Forelimb muscle (tissue), 1 donor: ENCODE results near the gene P2RY6. TPM values are rescaled to one million over a fixed set of nuclear protein-coding genes. Genes with fewer than 3 reads are reported as not detected.

Experiments
- DNase-seq: peaks from one replicate; pipeline ENCODE4 v3.0.0-alpha.2; 2013; ENCODE audit warnings: low read depth
- polyA plus RNA-seq: library from polyadenylated mRNA; unstranded; fragments of 120-200 nt; gene quantifications from one replicate; pipeline ENCODE4 v1.2.1, GENCODE V29; 2013; ENCODE audit not compliant: insufficient read length

Gene P2RY6
- polyA plus RNA-seq, 1 donor = 1.7 TPM

DNA sequence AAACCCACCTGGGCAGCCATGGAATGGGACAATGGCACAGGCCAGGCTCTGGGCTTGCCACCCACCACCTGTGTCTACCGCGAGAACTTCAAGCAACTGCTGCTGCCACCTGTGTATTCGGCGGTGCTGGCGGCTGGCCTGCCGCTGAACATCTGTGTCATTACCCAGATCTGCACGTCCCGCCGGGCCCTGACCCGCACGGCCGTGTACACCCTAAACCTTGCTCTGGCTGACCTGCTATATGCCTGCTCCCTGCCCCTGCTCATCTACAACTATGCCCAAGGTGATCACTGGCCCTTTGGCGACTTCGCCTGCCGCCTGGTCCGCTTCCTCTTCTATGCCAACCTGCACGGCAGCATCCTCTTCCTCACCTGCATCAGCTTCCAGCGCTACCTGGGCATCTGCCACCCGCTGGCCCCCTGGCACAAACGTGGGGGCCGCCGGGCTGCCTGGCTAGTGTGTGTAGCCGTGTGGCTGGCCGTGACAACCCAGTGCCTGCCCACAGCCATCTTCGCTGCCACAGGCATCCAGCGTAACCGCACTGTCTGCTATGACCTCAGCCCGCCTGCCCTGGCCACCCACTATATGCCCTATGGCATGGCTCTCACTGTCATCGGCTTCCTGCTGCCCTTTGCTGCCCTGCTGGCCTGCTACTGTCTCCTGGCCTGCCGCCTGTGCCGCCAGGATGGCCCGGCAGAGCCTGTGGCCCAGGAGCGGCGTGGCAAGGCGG lies 24.5 kb downstream of the P2RY6 start:
- DNase-seq = no peak

DNA sequence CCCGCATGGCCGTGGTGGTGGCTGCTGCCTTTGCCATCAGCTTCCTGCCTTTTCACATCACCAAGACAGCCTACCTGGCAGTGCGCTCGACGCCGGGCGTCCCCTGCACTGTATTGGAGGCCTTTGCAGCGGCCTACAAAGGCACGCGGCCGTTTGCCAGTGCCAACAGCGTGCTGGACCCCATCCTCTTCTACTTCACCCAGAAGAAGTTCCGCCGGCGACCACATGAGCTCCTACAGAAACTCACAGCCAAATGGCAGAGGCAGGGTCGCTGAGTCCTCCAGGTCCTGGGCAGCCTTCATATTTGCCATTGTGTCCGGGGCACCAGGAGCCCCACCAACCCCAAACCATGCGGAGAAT lies 25.1 kb downstream of the P2RY6 start:
- no peak for DNase-seq

DNA sequence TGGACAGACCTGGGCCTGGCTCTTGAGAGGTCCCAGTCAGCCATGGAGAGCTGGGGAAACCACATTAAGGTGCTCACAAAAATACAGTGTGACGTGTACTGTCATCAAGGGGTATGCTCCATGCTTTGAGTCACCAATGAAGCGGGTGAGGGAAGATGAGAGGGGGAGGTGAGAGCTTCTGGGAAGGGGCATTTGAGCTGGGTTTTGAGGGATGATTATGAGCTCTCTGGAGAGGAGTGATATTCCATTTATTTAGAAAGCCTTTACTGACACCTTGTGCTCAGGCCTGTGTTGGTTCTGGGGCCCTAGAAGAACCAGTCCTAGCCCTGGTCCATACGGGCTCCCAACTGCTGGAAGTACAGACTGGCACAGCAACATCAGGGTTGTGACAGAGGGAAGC lies 25.6 kb downstream of the P2RY6 start:
- DNase-seq = no peak

GRCh38 chr11:73298233-73298632 lies 26.1 kb downstream of the P2RY6 start:
- DNase-seq = no peak

GRCh38 chr11:73299751-73300150 lies 27.6 kb downstream of the P2RY6 start:
- DNase-seq = no peak

DNA sequence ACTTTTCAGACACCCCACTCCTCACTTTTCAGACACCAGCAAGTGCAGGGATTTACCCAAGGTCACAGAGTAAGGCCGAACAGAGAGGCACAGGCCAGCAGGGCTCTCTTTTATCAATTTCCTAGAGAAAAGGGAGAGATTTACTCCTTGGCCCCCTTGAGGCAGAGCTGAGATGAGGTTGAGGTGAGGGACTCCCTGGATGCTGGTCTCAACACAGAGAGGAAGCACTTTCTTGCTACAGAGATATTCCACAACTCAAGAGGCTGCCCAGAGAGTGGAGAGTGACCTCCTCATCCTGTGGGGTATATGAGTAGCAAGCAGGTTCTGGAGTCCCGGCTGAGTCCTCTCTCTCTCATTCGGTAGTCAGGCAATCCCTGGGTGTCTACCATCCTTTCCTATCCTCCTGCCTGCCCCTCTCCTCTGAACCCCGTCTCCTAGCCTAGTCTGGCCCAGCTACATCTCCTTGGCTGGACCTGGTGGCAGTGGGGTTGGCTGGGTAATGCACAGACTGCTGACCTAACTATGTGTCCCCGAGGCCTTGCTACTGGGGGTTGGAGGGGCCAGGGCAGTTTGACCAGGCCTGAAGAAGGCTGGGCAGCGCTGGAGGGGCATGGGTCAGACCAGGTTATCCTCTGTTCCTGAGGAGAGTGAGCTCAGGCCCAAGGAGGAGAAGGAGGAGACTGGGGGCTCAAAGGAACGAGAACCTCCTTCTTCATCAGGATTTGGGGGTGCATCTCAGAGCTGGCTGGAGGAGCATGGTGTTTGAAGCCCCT lies 34.1 kb downstream of the P2RY6 start:
- no peak for DNase-seq

GRCh38 chr11:73306977-73307322 lies 34.8 kb downstream of the P2RY6 start:
- no peak for DNase-seq

GRCh38 chr11:73307323-73308002 lies 35.3 kb downstream of the P2RY6 start:
- peak; percentile 87 for DNase-seq

GRCh38 chr11:73308003-73308960 lies 36.1 kb downstream of the P2RY6 start, which contains the start of gene ARHGEF17:
TSS of gene ARHGEF17 (plus strand) at chr11:73308276. CDS start at chr11:73308639, 363 bp downstream.
- DNase-seq = peak; percentile 55

DNA sequence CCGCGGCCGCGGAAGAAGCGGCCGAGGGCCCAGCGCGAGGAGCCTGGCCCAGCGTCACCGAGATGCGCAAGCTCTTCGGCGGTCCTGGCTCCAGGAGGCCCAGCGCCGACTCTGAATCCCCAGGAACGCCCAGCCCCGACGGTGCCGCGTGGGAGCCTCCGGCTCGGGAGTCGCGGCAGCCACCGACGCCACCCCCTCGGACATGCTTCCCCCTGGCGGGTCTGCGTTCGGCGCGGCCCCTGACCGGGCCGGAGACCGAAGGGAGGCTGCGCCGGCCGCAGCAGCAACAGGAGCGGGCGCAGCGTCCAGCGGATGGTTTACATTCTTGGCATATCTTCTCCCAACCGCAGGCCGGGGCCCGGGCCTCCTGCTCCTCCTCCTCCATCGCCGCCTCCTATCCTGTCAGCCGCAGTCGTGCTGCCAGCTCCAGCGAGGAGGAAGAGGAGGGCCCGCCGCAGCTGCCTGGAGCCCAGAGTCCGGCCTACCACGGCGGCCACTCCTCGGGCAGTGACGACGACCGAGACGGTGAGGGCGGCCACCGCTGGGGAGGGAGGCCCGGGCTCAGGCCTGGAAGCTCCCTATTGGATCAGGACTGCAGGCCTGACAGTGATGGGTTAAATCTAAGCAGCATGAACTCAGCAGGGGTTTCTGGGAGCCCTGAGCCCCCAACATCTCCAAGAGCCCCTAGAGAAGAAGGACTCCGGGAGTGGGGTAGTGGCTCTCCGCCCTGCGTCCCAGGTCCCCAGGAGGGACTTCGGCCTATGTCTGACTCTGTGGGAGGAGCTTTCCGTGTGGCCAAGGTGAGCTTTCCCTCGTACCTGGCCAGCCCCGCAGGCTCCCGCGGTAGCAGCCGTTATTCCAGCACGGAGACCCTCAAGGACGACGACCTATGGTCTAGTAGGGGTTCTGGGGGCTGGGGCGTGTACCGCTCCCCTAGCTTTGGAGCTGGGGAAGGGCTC lies 37.1 kb downstream of the P2RY6 start:
- peak; percentile 57 for DNase-seq

- DNase-seq = no peak
Observed at GRCh38 chr11:73310076-73310475, 37.9 kb downstream of the P2RY6 start.

- no peak for DNase-seq
Observed at GRCh38 chr11:73310661-73311393, 38.7 kb downstream of the P2RY6 start.

GRCh38 chr11:73311394-73311869 lies 39.3 kb downstream of the P2RY6 start:
- DNase-seq = no peak

DNA sequence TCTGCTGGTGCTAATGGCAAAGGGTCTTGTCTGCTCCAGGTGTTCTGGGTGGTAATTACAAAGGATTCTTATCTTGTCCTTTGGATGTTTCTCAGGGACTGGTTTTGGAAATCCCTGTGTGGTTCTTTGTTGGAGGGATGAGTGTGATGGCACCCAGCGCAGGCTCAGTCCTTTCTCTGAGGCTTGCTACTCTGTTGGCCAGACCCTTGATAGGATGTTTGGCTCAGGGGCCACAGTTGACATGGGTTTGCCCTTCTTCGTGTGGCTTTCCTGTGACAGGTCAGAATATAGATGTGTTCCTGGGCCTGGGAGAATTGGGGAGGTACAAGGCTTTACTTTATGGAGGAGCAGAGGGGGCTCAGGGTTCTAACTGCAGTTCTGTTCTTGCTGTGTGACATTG lies 39.9 kb downstream of the P2RY6 start:
- no peak for DNase-seq

GRCh38 chr11:73312851-73313327 lies 40.8 kb downstream of the P2RY6 start:
- no peak for DNase-seq

GRCh38 chr11:73313652-73314051 lies 41.5 kb downstream of the P2RY6 start:
- no peak for DNase-seq

- DNase-seq = no peak
Observed at GRCh38 chr11:73314117-73314961, 42.2 kb downstream of the P2RY6 start.

DNA sequence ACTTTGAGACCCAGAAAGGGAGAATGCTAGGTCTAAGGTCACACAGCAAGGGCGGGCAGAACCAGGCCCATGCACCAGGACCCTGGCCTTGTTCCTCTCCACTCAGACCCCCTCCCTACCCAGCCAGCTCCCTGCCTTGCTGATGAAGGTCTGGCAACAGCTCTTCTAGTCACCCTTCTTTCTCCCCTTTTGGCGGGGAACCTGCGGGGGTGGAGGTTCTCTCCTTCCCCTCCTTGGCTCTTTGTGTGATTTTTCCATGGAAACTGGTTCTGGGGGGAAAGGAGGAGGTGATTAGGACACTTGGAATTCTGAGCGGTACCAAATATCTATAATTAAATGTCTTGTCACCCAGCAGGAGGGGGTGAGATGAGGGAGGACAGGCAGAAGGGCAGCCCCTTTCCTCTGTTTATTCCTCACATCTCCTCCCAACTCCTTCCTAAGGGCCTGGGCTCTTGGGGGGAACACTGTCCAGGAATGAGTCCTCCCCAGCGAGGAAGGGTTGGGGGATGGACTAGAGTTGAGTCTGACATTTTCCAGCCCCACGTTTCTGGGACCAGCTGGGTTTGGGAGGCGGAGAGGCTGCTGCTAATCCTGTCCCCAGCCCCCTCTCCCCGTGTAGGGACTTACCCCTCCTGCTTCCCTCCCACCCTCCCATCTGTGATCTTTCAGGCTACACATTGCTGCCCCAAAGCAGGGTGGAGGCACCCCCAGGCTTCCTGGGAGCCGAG lies 43.3 kb downstream of the P2RY6 start:
- DNase-seq = no peak
